Fibroblast of lung (primary cell): ENCODE data around the gene MOV10. TPM values are rescaled to one million over a fixed set of nuclear protein-coding genes. Genes with fewer than 3 reads are reported as not detected.

Source experiments
- DNase-seq, 2 donors: peaks; one replicate each; pipeline versions ENCODE4 v3.0.0 to v3.0.0-alpha.2; 2010; ENCODE audit warnings: low read depth in 2 of 2
- H2AFZ ChIP-seq: 2 replicates; pipeline ENCODE4 v1.5.1; 2012; ENCODE audit warnings: low read length, control low read depth, inconsistent platforms
- H3K27ac ChIP-seq: 2 replicates; pipeline ENCODE4 v1.5.1; 2011; ENCODE audit warnings: low read length, control low read depth; ENCODE audit not compliant: insufficient read depth
- H3K27me3 ChIP-seq: 2 replicates; pipeline ENCODE4 v1.5.1; 2011; ENCODE audit warnings: mild to moderate bottlenecking, low read length; ENCODE audit not compliant: control insufficient read depth, insufficient read depth
- H3K36me3 ChIP-seq: 2 replicates; pipeline ENCODE4 v1.5.1; 2011; ENCODE audit warnings: low read length; ENCODE audit not compliant: control insufficient read depth, insufficient read depth
- H3K4me1 ChIP-seq: 2 replicates; pipeline ENCODE4 v1.5.1; 2011; ENCODE audit warnings: low read length; ENCODE audit not compliant: control insufficient read depth, insufficient read depth; ENCODE audit errors: extremely low read depth
- H3K4me2 ChIP-seq: 2 replicates; pipeline ENCODE4 v1.5.1; 2011; ENCODE audit warnings: low read length, control low read depth; ENCODE audit not compliant: insufficient read depth; ENCODE audit errors: extremely low read depth
- H3K4me3 ChIP-seq, 4 experiments: fragments of 200-600 bp in 1 of 4; sonication (generic) in 1 of 4; replicated peaks in 1 of 4; 2 replicates each; pipeline ENCODE4 v1.5.1; 2011 to 2016; ENCODE audit warnings: low read length in 4 of 4, low read depth in 3 of 4, mild to moderate bottlenecking in 3 of 4, control low read depth in 2 of 4, inconsistent platforms in 1 of 4, mixed read lengths in 1 of 4; ENCODE audit not compliant: insufficient read depth in 1 of 4; ENCODE audit errors: control extremely low read depth in 1 of 4
- H3K79me2 ChIP-seq: 2 replicates; pipeline ENCODE4 v1.5.1; 2012; ENCODE audit warnings: mild to moderate bottlenecking, low read length, inconsistent platforms; ENCODE audit not compliant: control insufficient read depth, insufficient read depth
- H3K9ac ChIP-seq: 2 replicates; pipeline ENCODE4 v1.5.1; 2011; ENCODE audit warnings: mild to moderate bottlenecking, low read length, control low read depth; ENCODE audit not compliant: insufficient read depth
- H3K9me3 ChIP-seq: 2 replicates; pipeline ENCODE4 v1.5.1; 2012; ENCODE audit warnings: low read depth, low read length; ENCODE audit not compliant: control insufficient read depth, insufficient read depth
- H4K20me1 ChIP-seq: 2 replicates; pipeline ENCODE4 v1.5.1; 2011; ENCODE audit warnings: low read length; ENCODE audit not compliant: control insufficient read depth, insufficient read depth; ENCODE audit errors: extremely low read depth
- EZH2 ChIP-seq: IDR thresholded peaks from 2 replicates; pipeline ENCODE4 v1.5.1; 2012; ENCODE audit warnings: low read length, control low read depth, mild to moderate bottlenecking; ENCODE audit errors: missing control alignments
- polyA plus RNA-seq, 2 donors: library from polyadenylated mRNA; depleted of rRNA in 1 of 2; stranded (reverse) in 1 of 2; unstranded in 1 of 2; fragments of >200 nt; gene quantifications; 2 replicates each; pipeline ENCODE4 v1.2.1, GENCODE V29; 2011 to 2012; ENCODE audit warnings: missing spikeins in 1 of 2
- total RNA-seq: library from RNA; depleted of rRNA; stranded (reverse); fragments of >200 nt; gene quantifications from 2 replicates; pipeline ENCODE4 v1.2.1, GENCODE V29; 2014
- TF ChIP-seq, protein P1 (sequence below), 2 donors: IDR thresholded peaks in 1 of 2; conservative IDR thresholded peaks in 1 of 2; 1 replicate in 1 of 2; 2 replicates in 1 of 2; pipeline ENCODE4 v1.5.1; 2011 to 2012; ENCODE audit warnings: low read length in 2 of 2, control low read depth in 1 of 2, inconsistent platforms in 1 of 2, low read depth in 1 of 2, mild to moderate bottlenecking in 1 of 2

Gene MOV10
- total and polyA plus RNA-seq, 2 donors (not counting 1 experiment from before 2014, with no cell fraction given): 39.6 to 42.9 TPM

DNA sequence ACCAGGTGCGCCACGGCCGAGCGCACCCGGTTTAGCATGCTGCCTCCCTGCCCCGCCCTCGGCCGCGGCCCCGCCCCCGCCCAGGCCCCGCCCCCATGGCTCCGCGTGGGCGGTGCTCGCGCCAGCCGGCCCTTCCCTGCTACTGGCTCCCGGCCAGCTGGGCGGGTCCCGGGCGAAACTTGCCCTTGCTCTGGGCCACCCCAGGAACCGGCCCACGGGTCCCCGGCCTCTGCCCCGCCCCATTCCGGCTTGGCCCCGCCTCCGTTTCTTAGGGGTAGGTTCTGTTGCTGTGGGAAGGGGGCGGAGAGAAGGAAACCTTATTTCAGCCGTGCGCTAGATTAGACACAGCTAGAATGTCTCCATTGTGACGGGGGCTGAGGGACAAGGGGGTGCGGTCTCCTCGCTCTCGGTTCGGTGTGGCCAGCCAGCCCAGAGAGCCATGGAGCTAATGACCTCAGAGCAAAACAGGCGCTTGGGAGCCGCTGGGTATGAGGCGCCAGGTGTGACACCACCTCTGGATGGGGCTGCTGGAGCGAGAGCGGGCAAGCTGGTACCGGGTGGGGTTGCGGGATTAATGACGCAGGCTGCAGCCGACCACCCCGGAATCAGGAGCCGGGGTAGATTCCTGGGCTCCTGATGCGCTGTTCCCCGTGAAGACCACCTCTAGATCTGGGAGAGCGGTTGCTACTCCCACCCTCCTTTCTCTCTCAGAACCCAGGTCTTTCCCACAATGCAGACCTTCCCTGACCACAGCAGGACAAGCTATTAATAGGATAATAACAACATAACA is 41.0 kb downstream of the MOV10 start, which contains the start of gene PPM1J:
TSS of gene PPM1J (minus strand) at position 69 of the 790 bp plus-strand sequence. CDS start at position 38, 31 bp downstream.
- H3K36me3 ChIP-seq: no peaks in the 10 kb centered on the region
- H3K4me3 ChIP-seq: peak within 1 kb of the TSS; percentile 55 to 72 (median 62)
- peaks cover 8% of the 10 kb centered on the region for H3K27me3 ChIP-seq
- H2AFZ ChIP-seq: peak within 1 kb of the TSS; percentile 67
- no peaks in the 10 kb centered on the region for H3K79me2 ChIP-seq
- peak within 1 kb of the TSS; percentile 98 for H3K4me2 ChIP-seq
- peak within 1 kb of the TSS; percentile 5 for H3K9ac ChIP-seq
- DNase-seq: peak; percentile 84 to 89
- peaks cover 2% of the 10 kb centered on the region for H3K4me1 ChIP-seq
- H4K20me1 ChIP-seq: no peaks in the 10 kb centered on the region
- TF ChIP-seq EZH2: no peak
- TF ChIP-seq, protein P1, sequence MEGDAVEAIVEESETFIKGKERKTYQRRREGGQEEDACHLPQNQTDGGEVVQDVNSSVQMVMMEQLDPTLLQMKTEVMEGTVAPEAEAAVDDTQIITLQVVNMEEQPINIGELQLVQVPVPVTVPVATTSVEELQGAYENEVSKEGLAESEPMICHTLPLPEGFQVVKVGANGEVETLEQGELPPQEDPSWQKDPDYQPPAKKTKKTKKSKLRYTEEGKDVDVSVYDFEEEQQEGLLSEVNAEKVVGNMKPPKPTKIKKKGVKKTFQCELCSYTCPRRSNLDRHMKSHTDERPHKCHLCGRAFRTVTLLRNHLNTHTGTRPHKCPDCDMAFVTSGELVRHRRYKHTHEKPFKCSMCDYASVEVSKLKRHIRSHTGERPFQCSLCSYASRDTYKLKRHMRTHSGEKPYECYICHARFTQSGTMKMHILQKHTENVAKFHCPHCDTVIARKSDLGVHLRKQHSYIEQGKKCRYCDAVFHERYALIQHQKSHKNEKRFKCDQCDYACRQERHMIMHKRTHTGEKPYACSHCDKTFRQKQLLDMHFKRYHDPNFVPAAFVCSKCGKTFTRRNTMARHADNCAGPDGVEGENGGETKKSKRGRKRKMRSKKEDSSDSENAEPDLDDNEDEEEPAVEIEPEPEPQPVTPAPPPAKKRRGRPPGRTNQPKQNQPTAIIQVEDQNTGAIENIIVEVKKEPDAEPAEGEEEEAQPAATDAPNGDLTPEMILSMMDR (conservative IDR thresholded peaks at IDR 0.05 in 1 of 2, IDR thresholded peaks at IDR 0.05 in 1 of 2; ENCODE audit: low read depth in 1 of 2, low read length in 2 of 2): no peak
- H3K9me3 ChIP-seq: no peaks in the 10 kb centered on the region
- H3K27ac ChIP-seq: no peak within 1 kb of the TSS

DNA sequence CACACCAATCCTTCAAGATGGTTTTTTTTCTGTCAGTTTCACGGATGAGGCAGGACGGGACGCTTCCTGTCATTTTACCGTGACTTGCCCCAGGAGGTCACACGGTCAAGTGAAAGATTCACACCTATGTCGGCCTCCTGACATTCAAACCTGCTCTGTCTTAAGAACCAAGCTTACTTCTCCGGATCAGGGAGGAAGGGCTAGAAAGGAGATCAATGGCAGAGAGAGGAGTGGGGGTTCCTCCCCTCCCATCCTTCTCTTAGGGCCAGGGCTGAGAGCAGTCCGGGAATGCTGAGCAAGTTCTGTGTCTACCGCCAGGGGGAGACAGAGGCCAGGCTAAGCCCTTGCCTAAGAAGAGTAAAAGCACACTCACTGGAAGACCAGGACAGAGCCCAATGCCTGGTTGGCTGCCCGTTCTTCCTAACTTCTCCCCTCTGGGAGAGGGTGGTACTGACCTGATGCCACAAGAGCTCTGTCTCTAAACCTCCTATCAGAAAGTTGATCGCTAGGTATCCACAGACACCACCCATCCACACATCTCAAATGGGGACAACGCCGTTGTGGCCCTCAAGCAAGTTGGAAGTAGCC is 41.8 kb downstream of the MOV10 start:
- TF ChIP-seq, protein P1 (conservative IDR thresholded peaks at IDR 0.05 in 1 of 2, IDR thresholded peaks at IDR 0.05 in 1 of 2; ENCODE audit: low read depth in 1 of 2, low read length in 2 of 2): peak; percentile 95 to 96
- TF ChIP-seq EZH2: no peak
- Histone ChIP-seq H3K4me1 (peaks cover 2% of the 10 kb centered on the region), H3K27ac (no peak overlapping the region), H3K27me3 (peaks cover 6% of the 10 kb centered on the region), H3K4me3 (peak overlapping the region; percentile 55 to 72 (median 62)), H2AFZ (peak overlapping the region; percentile 3), H3K9ac (no peak overlapping the region), H3K4me2 (peak overlapping the region; percentile 98), H3K79me2 (no peaks in the 10 kb centered on the region), H4K20me1 (no peaks in the 10 kb centered on the region), H3K9me3 (no peaks in the 10 kb centered on the region), H3K36me3 (no peaks in the 10 kb centered on the region)
- peak; percentile 83 to 91 for DNase-seq

DNA sequence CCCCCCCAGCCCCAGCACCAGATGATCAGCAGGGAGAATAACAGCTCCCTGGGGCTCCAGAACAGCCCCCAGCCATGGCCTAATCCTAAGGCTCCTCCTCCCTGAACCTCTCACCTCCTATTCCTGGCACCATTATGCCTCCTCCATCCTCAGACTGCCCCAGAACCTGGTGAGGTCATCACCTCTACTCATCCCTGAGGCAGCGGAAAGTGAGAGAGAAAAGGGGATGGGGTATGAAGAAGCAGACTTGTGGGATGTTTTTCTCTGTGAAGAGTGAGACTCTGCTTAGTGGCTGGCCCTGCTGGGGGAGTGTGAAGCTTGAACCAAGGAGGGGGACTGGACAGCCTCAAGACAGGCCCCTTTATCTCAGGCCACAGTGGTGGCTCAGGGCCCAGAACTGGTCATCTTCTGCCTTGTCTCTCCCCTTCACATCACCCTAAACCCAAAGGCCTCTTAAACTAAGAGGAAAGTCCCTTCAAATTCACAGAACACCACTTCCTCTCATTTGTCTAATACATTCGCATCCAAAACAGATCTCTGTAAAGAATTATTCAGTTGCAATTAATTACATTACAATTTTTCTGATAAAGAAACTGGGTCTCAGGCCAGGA is 42.9 kb downstream of the MOV10 start:
- no peak overlapping the region for H3K9ac ChIP-seq
- H3K4me3 ChIP-seq: no peak overlapping the region
- H4K20me1 ChIP-seq: no peaks in the 10 kb centered on the region
- H3K4me1 ChIP-seq: peaks cover 2% of the 10 kb centered on the region
- no peak for DNase-seq
- H3K36me3 ChIP-seq: no peaks in the 10 kb centered on the region
- no peak overlapping the region for H2AFZ ChIP-seq
- no peak overlapping the region for H3K27ac ChIP-seq
- no peak for TF ChIP-seq EZH2
- TF ChIP-seq, protein P1 (conservative IDR thresholded peaks at IDR 0.05 in 1 of 2, IDR thresholded peaks at IDR 0.05 in 1 of 2; ENCODE audit: low read depth in 1 of 2, low read length in 2 of 2): no peak
- H3K27me3 ChIP-seq: peaks cover 5% of the 10 kb centered on the region
- no peaks in the 10 kb centered on the region for H3K79me2 ChIP-seq
- no peaks in the 10 kb centered on the region for H3K9me3 ChIP-seq
- no peak overlapping the region for H3K4me2 ChIP-seq
